NCI-H187 (cell line): ENCODE measurements around the gene SLC25A1.
"Not testable (repeated sequence)": the region's sequence is repeated elsewhere in the genome, so short reads cannot be mapped to it uniquely, and the experiment has no call there.

Experiments
- DNase-seq, 2 experiments: peaks; one replicate each; lab custom pipeline; 2025; lab: John Stamatoyannopoulos, UW

The SLC25A1 gene

GRCh38 chr22:19204640-19205039, 26.1 kb upstream of the SLC25A1 start:
- DNase-seq, result no peak

- no peak for DNase-seq
Observed at GRCh38 chr22:19203834-19204233, 25.3 kb upstream of the SLC25A1 start.

- DNase-seq, result not testable (repeated sequence)
Observed at GRCh38 chr22:19202799-19203186, 24.3 kb upstream of the SLC25A1 start.

GRCh38 chr22:19201869-19202798, 23.6 kb upstream of the SLC25A1 start:
- DNase-seq, result no peak

- DNase-seq, result no peak
Observed at GRCh38 chr22:19201130-19201868, 22.8 kb upstream of the SLC25A1 start.

GRCh38 chr22:19199479-19199878, 20.9 kb upstream of the SLC25A1 start:
- no peak for DNase-seq

- no peak for DNase-seq
Observed at GRCh38 chr22:19197997-19198865, 19.7 kb upstream of the SLC25A1 start.

- DNase-seq, result no peak
Observed at GRCh38 chr22:19196841-19197612, 18.5 kb upstream of the SLC25A1 start.

GRCh38 chr22:19195796-19196731, 17.5 kb upstream of the SLC25A1 start:
- no peak for DNase-seq

GRCh38 chr22:19194766-19195536, 16.4 kb upstream of the SLC25A1 start:
- no peak for DNase-seq

- DNase-seq, result no peak
Observed at GRCh38 chr22:19193879-19194278, 15.3 kb upstream of the SLC25A1 start.

- DNase-seq, result no peak
Observed at GRCh38 chr22:19187716-19188563, 9.4 kb upstream of the SLC25A1 start.

- DNase-seq, result no peak
Observed at GRCh38 chr22:19184276-19184997, 5.9 kb upstream of the SLC25A1 start.

- no peak for DNase-seq
Observed at GRCh38 chr22:19183216-19183615, 4.7 kb upstream of the SLC25A1 start.

- DNase-seq, result no peak
Observed at GRCh38 chr22:19182472-19183157, 4.1 kb upstream of the SLC25A1 start.

GRCh38 chr22:19181786-19182471, 3.4 kb upstream of the SLC25A1 start:
- no peak for DNase-seq
